Fibroblast of lung (primary cell): ENCODE results near the gene MAPKBP1.
A peak's percentile ranks its signal among the peaks of the same experiment; 100 is the strongest.

Experiments
- EZH2 ChIP-seq: IDR thresholded peaks from 2 replicates; pipeline ENCODE4 v1.5.1; 2012; ENCODE audit warnings: low read length, control low read depth, mild to moderate bottlenecking; ENCODE audit errors: missing control alignments
- TF ChIP-seq, protein P1 (sequence below), 2 donors: IDR thresholded peaks in 1 of 2; conservative IDR thresholded peaks in 1 of 2; 1 replicate in 1 of 2; 2 replicates in 1 of 2; pipeline ENCODE4 v1.5.1; 2011 to 2012; ENCODE audit warnings: low read length in 2 of 2, control low read depth in 1 of 2, inconsistent platforms in 1 of 2, low read depth in 1 of 2, mild to moderate bottlenecking in 1 of 2

DNA sequence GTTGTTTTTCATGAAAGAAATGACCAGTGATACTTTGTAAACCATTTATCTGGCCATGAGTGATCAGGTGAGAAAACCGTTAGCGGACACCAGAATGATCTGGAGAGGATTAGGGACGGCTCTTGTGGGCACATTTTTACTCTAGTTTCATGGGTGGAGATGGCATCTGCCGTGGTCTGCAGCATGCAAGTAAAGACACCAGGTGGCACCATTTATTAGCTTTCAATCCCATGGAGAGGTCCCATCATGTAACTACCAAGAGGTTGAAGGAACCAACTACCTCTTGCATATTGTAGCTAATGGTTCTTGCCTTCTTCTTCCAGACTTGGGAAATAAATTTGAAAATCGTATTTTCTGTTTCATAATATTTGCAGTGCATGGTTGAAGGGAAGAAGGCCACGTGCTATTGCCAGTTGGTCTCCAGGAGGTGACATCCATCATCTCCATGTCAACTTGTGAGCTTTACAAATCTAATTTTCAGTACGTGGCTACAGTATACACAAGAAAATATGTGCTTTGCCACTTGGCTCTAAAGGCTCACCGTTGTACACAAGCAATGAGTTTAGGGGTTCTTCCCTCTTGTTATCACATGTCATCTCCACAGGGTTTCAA lies 1.5 kb upstream of the MAPKBP1 start:
- TF ChIP-seq, protein P1, sequence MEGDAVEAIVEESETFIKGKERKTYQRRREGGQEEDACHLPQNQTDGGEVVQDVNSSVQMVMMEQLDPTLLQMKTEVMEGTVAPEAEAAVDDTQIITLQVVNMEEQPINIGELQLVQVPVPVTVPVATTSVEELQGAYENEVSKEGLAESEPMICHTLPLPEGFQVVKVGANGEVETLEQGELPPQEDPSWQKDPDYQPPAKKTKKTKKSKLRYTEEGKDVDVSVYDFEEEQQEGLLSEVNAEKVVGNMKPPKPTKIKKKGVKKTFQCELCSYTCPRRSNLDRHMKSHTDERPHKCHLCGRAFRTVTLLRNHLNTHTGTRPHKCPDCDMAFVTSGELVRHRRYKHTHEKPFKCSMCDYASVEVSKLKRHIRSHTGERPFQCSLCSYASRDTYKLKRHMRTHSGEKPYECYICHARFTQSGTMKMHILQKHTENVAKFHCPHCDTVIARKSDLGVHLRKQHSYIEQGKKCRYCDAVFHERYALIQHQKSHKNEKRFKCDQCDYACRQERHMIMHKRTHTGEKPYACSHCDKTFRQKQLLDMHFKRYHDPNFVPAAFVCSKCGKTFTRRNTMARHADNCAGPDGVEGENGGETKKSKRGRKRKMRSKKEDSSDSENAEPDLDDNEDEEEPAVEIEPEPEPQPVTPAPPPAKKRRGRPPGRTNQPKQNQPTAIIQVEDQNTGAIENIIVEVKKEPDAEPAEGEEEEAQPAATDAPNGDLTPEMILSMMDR (conservative IDR thresholded peaks at IDR 0.05 in 1 of 2, IDR thresholded peaks at IDR 0.05 in 1 of 2; ENCODE audit: low read depth in 1 of 2, low read length in 2 of 2) = peak; percentile 72 to 75
- TF ChIP-seq EZH2 = no peak
